GM10248 (cell line): ENCODE measurements around the gene NT5DC2.
"Not testable (repeated sequence)": the region's sequence is repeated elsewhere in the genome, so short reads cannot be mapped to it uniquely, and the experiment has no call there.

Experiments used
- CTCF ChIA-PET: fragments of 300-600 bp; sonication (Branson Sonifier 250); formaldehyde crosslinking; extraction: SDS; loops from one replicate; lab custom pipeline; 2021; ENCODE audit warnings: antibody characterized with exemption; lab: Yijun Ruan, JAX
- POLR2A ChIA-PET: fragments of 350-650 bp; sonication (Branson Sonifier 250); formaldehyde crosslinking; extraction: SDS; loops from one replicate; lab custom pipeline; 2020; ENCODE audit warnings: antibody characterized with exemption; lab: Yijun Ruan, JAX
- DNase-seq: peaks from one replicate; pipeline ENCODE4 v3.0.0; 2012; ENCODE audit errors: extremely low spot score
- CTCF ChIP-seq: IDR thresholded peaks from 2 replicates; pipeline ENCODE4 v1.5.1; 2012; ENCODE audit warnings: mild to moderate bottlenecking, low read depth; ENCODE audit errors: extremely low read depth, missing control alignments, control extremely low read depth

NT5DC2 gene

GRCh38 chr3:52530918-52531826 is 2.5 kb downstream of the NT5DC2 start:
- TF ChIP-seq CTCF = no peak
- no peak for DNase-seq
- POLR2A ChIA-PET = no interaction called here
- CTCF ChIA-PET = interaction anchor here (1.1 kb wide), 1 partner anchor 41 kb away, joined by 3 read pairs; no protein-coding TSS in a partner anchor

- TF ChIP-seq CTCF = no peak
- POLR2A ChIA-PET = interaction anchor here (0.6 kb wide), 1 partner anchor 443 kb away, joined by 3 read pairs; no protein-coding TSS in a partner anchor
These were observed 4.0 kb downstream of the NT5DC2 start for GRCh38 chr3:52529376-52530333.

GRCh38 chr3:52528586-52529375 is 4.9 kb downstream of the NT5DC2 start:
- CTCF ChIA-PET = no interaction called here
- DNase-seq = no peak
- no peak for TF ChIP-seq CTCF
- POLR2A ChIA-PET = interaction anchor here (0.6 kb wide), 1 partner anchor 442 kb away, joined by 3 read pairs; no protein-coding TSS in a partner anchor

More at GRCh38 chr3:52529376-52530333, 4.0 kb downstream of the NT5DC2 start:
- CTCF ChIA-PET = no interaction called here
- DNase-seq = no peak

- POLR2A ChIA-PET = no interaction called here
- no peak for TF ChIP-seq CTCF
- CTCF ChIA-PET = no interaction called here
- DNase-seq = no peak
These were observed 5.7 kb downstream of the NT5DC2 start for GRCh38 chr3:52527732-52528585.

GRCh38 chr3:52527039-52527731 is 6.5 kb downstream of the NT5DC2 start:
- ChIA-PET POLR2A (interaction anchor here (1.4 kb wide), 1 partner anchor 9 kb away, joined by 5 read pairs; no protein-coding TSS in a partner anchor), CTCF (interaction anchor here (0.7 to 1.2 kb wide), 2 partner anchors 8 to 36 kb away, joined by 3 to 4 read pairs; no protein-coding TSS in a partner anchor)

GRCh38 chr3:52526671-52527038 is 7.0 kb downstream of the NT5DC2 start:
- not testable (repeated sequence) for DNase-seq
- ChIA-PET POLR2A (interaction anchor here (1.4 kb wide), 1 partner anchor 9 kb away, joined by 5 read pairs; no protein-coding TSS in a partner anchor), CTCF (interaction anchor here (0.7 to 1.2 kb wide), 3 partner anchors 9 to 80 kb away, joined by 3 to 4 read pairs (median 3); no protein-coding TSS in a partner anchor)

More at GRCh38 chr3:52527039-52527731, 6.5 kb downstream of the NT5DC2 start:
- no peak for DNase-seq
- no peak for TF ChIP-seq CTCF
